Measurements from ENCODE around the gene TBC1D20. TPM values are rescaled to one million over a fixed set of nuclear protein-coding genes. Genes with fewer than 3 reads are reported as not detected.

TBC1D20 gene
- total RNA-seq, 1 donor from 2014 or later, result 52.8 TPM

DNA sequence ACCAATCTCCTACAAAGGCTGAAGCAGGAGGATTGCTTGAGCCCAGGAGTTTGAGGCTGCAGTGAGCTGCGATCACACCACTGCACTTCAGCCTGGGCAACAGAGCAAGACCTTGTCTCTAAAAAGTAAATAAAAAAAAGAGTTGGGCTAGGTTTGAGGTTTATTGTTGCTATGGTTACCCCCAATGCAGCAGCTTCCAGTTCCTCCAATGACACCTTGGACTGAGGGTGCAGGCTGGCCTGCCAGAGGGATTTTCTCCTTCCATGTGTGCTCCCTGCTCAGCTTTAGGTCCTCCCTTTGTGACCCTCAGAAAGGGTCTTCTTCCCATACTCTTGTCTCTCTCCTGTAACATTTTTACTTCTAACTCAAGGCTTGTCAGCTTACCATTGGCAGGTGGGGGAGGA, 10.6 kb upstream of the TBC1D20 start:
- Mint-ChIP-seq H3K4me1 (ENCODE audit: unreplicated experiment) (peaks cover under 1% of the 10 kb centered on the region), H3K27ac (ENCODE audit: unreplicated experiment) (no peak overlapping the region), H3K4me3 (ENCODE audit: unreplicated experiment) (no peak overlapping the region), H3K9me3 (ENCODE audit: unreplicated experiment) (no peaks in the 10 kb centered on the region), H3K36me3 (ENCODE audit: unreplicated experiment) (peaks cover 15% of the 10 kb centered on the region), H3K27me3 (ENCODE audit: unreplicated experiment) (peaks cover 17% of the 10 kb centered on the region)
- TF ChIP-seq, protein P1, sequence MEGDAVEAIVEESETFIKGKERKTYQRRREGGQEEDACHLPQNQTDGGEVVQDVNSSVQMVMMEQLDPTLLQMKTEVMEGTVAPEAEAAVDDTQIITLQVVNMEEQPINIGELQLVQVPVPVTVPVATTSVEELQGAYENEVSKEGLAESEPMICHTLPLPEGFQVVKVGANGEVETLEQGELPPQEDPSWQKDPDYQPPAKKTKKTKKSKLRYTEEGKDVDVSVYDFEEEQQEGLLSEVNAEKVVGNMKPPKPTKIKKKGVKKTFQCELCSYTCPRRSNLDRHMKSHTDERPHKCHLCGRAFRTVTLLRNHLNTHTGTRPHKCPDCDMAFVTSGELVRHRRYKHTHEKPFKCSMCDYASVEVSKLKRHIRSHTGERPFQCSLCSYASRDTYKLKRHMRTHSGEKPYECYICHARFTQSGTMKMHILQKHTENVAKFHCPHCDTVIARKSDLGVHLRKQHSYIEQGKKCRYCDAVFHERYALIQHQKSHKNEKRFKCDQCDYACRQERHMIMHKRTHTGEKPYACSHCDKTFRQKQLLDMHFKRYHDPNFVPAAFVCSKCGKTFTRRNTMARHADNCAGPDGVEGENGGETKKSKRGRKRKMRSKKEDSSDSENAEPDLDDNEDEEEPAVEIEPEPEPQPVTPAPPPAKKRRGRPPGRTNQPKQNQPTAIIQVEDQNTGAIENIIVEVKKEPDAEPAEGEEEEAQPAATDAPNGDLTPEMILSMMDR (IDR thresholded peaks at IDR 0.05), result no peak
- DNase-seq (ENCODE audit: extremely low spot score, unreplicated experiment), result no peak

DNA sequence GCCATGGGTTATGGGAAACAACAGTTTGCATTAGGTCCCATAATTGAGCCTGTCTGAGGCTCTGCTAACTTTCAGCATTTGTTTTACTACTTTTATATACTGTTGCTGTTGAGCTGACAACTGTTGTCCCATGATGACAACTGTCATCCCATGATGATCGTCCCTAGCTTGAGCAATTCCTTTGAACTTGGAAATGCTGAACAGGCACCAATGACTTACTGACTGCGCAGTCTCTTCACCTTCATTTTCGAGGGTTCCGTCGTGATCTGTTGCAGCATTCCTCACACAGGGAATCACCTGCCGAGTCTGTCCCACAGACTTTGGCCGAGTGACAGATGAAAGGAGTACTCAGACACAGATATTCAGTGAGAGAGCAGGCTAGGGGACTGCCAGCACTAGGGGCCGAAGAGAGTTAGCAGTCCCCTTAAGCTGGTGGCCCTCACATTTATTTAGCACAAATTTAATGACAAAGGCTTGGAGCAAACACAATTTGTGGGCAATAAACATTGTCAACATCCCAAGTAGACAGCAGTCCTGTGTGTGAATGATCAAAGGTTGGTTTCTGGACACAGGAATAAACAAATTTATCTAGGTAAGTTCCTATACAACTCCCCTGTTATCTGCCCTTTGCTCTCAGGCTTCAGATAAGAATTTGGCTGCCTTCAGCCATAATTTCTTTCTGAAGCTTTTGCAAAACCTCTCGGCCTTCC, 10.0 kb upstream of the TBC1D20 start:
- Mint-ChIP-seq H3K27ac (ENCODE audit: unreplicated experiment) (no peak overlapping the region), H3K36me3 (ENCODE audit: unreplicated experiment) (peaks cover 14% of the 10 kb centered on the region), H3K4me3 (ENCODE audit: unreplicated experiment) (no peak overlapping the region), H3K9me3 (ENCODE audit: unreplicated experiment) (no peaks in the 10 kb centered on the region), H3K27me3 (ENCODE audit: unreplicated experiment) (peaks cover 20% of the 10 kb centered on the region), H3K4me1 (ENCODE audit: unreplicated experiment) (no peaks in the 10 kb centered on the region)
- TF ChIP-seq, protein P1 (IDR thresholded peaks at IDR 0.05), result no peak
- DNase-seq (ENCODE audit: extremely low spot score, unreplicated experiment), result no peak

DNA sequence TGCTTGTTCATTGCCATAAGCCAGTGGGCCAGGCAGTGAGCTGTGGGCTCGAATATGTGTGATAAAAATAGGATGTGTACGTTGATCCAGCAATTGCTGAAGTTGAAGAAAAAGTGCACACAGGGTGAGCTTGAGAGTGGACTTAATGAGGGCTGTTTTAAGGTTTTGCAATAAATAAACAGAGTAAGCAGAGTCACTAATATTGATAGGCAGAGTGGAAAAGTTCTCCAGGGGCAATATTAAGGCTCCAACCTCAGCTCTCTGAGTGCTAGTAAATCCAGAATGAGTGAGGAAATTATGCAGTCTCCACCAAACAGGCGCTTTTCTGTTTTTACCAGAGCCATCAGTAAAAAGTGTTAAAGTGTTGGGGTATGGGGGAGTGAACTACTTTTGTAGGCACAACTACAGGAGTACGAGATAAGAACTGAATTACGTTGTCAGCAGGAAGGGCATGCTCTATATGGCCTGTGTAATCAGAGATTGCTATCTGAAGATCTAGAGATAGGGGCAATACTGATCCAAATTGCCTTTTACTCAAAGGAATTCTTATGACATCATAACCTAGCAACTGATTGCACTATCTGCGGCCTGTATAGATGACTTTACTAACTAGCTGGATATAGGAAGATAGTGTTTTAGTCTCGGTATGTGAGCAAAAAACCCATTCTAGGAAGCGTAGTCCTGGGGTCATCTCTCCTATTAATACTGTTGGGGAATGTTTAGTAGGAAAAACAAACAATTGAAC, 7.6 kb upstream of the TBC1D20 start:
- H3K36me3 Mint-ChIP-seq (ENCODE audit: unreplicated experiment), result peaks cover 9% of the 10 kb centered on the region
- H3K4me3 Mint-ChIP-seq (ENCODE audit: unreplicated experiment), result no peak overlapping the region
- no peaks in the 10 kb centered on the region for H3K4me1 Mint-ChIP-seq (ENCODE audit: unreplicated experiment)
- H3K9me3 Mint-ChIP-seq (ENCODE audit: unreplicated experiment), result no peaks in the 10 kb centered on the region
- no peak for DNase-seq (ENCODE audit: extremely low spot score, unreplicated experiment)
- H3K27me3 Mint-ChIP-seq (ENCODE audit: unreplicated experiment), result peaks cover 21% of the 10 kb centered on the region
- H3K27ac Mint-ChIP-seq (ENCODE audit: unreplicated experiment), result no peak overlapping the region
- TF ChIP-seq, protein P1 (IDR thresholded peaks at IDR 0.05), result no peak

DNA sequence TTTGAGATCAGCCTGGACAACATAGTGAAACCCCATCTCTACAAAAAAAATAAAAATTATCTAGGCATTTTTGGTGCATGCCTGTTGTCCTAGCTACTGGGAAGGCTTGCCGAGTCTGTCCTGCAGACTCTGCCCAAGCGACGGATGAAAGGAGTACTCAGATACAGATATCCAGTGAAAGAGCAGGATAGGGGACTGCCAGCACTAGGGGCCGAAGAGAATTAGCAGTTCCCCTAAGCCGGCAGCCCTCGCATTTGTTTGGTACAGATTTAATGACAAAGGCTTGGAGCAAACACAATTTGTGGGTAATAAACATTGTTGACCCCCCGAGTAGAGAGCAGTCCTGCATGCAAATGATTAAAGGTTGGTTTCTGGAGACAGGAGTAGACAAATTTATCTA, 5.4 kb upstream of the TBC1D20 start:
- Mint-ChIP-seq H3K4me3 (ENCODE audit: unreplicated experiment) (no peak overlapping the region), H3K27me3 (ENCODE audit: unreplicated experiment) (peaks cover 21% of the 10 kb centered on the region), H3K9me3 (ENCODE audit: unreplicated experiment) (no peaks in the 10 kb centered on the region), H3K36me3 (ENCODE audit: unreplicated experiment) (no peaks in the 10 kb centered on the region), H3K4me1 (ENCODE audit: unreplicated experiment) (peaks cover 4% of the 10 kb centered on the region), H3K27ac (ENCODE audit: unreplicated experiment) (no peak overlapping the region)
- no peak for DNase-seq (ENCODE audit: extremely low spot score, unreplicated experiment)
- TF ChIP-seq, protein P1 (IDR thresholded peaks at IDR 0.05), result no peak

All from osteocyte (in vitro differentiated cells).